NCI-H2196 treated with DMSO at 0.1 percent for 48 hours (cell line): ENCODE data around the gene XPC.
A peak's percentile ranks its signal among the peaks of the same experiment; 100 is the strongest.

Source experiments
- DNase-seq: peaks from one replicate; lab custom pipeline; 2025; ENCODE audit not compliant: unreplicated experiment; lab: John Stamatoyannopoulos, UW

XPC gene

DNA sequence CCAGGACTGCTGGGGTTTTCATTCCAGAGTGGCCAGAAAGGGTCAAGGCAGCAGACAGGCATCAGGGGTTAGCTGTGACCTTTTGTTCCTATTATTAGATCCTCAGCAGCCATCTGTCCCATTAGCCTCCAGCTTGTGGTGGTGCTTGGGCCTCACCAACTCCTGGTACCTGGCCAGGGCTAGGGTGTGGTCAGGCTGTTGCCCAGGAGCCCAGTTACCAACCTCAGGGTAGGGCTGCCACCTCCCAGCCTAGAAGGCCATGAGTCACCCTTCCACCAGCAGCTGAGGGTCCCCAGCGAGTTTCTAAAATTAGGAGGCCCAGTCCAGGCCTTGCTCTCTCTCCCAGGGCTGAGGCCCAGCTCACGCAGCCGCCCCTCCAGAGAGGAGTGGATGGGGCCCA is 41.4 kb downstream of the XPC start:
- no peak for DNase-seq

DNA sequence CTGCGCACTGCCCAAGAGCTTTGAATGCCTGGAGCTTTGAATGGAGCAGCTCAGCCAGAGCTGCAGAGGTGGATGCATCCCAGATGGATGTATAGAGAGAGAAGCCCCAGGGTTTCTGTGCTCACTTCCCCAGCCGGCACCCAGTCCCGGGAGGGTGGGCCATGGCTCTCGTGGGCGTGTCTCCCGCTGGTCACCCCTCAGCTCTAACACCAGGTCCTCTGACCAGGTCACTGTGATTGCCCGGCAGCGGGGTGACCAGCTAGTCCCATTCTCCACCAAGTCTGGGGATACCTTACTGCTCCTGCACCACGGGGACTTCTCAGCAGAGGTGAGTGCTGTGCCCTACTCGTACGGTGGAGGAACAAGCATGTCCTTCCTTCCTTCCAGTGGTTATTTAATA is 42.8 kb downstream of the XPC start:
- no peak for DNase-seq

DNA sequence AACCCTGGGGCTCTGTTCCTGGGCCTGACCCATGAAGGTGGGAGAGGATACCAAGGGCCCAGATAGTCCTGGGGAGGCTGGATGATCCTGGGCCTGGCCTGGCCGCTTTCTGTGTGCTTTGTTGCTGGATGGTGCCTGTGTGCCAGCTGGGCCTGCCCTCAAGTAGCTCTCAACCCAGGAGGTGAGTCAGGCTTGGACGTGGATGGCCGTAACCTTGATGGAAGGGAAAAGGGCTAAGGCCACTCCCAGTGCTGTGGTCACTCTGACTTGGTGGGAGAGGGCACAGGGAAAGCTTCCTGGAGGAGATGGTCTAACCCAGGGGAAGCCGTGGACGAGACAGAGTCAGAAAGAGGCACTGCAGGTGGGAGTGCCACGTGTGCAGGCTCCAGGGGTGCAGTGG is 44.1 kb downstream of the XPC start:
- DNase-seq = no peak

DNA sequence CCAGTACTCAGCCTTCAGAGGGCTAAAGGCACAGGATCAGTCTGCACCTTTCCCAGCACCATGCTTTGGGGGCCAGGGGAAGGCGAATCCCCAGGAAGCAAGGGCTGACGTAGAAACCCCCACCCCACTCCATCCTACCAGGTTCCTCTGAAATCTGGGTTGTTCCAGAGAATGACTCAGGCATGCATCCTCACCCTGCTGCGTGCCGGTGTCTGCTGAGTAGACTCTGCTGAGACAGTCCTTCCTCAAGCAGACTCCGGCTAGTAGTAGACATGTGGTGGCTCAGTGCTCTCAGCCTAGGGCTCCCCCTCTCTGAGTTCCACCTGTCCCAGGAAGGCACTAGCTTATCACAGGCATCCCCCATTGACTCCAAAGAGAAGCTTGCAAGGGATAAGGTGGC is 44.5 kb downstream of the XPC start:
- no peak for DNase-seq

DNA sequence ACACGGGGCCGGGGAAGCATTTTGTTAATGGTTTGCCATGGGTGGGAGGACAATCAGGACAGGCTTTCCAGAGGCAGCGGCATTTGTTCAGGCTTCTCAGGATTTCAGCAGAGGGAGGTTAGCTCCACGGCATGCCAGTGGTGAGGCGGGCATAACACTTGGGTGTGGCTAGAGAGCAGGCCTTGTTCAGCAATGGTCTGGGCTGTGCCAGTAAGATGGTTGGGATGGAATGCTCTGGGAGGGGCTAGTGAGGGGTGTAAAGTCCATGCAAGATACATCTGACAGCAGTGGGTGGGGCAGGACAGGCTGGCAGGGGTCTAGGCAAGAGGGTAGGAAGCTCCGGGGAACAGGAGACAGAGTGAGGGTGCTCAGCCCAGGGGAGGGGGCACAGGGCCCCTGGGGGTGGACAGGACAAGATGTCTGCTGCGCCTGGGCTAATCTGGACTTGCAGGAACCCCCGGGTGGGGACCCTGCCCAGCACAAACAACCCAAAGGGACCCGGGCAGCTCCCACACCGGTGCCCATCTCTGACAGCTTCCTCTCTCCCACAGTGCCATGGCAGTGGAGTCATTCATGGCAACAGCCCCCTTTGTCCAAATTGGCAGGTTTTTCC is 45.1 kb downstream of the XPC start:
- DNase-seq = no peak

DNA sequence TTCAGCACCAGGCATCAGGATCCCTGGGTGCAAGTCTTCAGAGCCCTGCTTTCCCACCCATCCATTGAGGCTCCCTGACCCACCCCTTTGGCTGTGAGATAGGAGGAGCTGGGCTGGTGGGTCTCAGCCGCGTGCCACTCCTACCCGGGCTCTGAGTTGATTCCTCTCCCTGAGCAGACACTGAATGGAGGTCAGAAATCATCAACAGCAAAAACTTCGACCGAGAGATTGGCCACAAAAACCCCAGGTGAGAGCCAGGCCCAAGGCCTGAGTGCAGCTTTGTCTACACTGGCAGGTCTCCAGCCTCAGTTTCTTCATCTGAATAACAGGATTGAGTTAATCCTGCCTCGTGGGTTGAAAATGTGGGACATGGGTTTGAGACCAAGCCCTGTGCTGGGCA is 45.7 kb downstream of the XPC start:
- DNase-seq = no peak

DNA sequence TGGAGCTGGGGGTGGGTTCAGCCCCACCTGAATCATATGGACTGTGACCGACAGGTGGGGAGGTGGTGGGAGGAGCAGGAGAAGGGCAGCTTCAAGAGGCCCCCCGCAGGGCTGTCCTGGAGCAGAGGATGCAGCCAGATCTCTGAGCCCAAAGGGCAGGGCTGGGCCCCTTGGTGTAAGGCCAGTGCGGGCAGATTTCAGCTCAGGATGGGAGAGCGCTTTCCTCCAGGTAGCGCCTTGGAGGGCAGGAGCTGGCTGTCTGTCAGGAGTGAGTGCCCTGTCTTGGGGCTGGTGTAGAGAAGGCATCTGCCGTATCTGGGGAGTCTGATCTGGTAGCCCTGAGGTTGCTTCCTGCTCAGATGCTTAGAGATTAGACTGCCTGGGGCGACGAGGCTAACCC is 46.3 kb downstream of the XPC start:
- DNase-seq = no peak

DNA sequence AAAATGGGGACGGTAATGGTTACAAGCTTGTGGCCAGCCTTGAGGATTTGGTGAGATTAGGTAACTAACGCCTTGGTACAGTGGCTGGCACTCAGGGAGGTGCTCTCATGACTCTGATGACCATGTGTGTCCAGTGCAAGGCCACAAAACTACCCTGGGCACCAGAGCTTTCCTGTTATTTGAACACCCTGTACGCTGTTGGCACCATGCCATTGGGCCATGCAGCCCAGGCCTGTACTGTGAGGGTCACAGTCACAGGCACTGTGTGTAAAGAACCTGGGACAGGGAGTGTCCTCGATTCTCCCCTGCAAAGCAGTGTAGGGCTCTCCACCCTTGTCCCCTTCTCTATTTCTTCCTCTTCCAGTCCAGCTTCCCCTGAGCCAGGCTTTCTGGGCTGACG is 47.3 kb downstream of the XPC start:
- no peak for DNase-seq

DNA sequence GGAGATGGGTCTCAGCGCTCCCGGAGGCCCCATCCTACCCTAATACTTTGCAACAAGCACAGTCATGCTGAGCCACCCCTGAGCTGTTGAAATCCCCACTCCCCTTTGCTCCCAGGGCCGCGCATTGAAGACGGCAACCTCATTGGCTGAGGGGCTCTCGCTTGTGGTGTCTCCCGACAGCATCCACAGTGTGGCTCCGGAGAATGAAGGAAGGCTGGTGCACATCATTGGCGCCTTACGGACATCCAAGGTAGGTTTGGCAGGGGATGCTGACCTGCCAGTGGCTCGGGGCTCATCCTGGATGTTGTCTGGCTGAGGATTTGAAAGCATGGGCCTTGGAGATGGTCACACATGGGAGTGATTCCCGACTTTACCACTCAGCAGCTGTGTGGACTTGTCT is 47.7 kb downstream of the XPC start:
- no peak for DNase-seq

DNA sequence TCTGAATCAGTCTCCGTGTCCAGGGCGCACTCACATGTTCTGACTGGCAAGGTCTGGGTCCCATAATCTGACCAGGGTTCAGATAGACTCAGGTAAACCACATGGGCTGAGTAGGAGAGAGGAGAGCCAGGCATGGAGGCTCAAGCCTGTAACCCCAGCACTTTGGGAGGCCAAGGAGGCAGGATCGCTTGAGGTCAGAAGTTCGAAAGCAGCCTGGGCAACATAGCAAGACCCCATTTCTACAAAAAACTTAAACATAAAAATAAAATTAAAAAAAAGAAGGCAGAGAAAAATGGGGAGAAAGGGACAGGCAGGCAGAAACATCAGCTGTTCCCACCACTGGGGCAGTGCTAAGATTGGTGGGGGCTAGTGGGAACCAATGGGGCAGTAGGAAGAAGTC is 48.2 kb downstream of the XPC start:
- no peak for DNase-seq

DNA sequence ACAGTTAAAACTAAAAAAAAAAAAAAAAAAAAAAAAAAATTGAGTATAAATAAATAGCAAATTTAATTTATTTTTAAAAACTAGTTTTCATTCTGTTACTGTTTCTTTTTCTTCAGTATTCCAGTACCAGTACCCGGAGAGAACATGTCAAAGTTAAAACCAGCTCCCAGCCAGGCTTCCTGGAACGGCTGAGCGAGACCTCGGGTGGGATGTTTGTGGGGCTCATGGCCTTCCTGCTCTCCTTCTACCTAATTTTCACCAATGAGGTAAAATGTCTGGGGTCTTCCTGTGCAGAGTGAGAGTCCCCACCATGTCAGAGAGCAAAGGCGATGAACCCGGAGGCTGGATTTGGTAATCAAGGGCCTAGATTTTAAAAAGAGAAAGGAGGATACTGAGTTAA is 49.1 kb downstream of the XPC start:
- no peak for DNase-seq

DNA sequence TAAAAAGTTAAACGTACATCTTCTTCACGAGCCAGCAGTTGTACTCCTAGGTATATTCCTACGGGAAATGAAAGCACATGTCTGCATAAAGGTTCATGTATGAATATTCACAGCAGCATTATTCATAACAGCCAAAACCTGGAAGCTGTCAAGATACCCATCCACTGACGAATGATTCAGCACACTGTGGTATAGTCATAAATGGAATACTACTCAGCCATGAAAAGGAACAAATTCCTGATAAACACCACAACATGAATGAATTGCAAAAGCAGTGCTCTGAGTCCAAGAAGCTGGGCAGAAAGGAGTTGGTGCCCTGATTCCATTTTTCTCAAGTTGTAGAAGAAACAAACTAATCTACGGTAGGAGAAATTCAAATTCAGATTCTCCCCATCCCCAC is 49.7 kb downstream of the XPC start:
- no peak for DNase-seq

DNA sequence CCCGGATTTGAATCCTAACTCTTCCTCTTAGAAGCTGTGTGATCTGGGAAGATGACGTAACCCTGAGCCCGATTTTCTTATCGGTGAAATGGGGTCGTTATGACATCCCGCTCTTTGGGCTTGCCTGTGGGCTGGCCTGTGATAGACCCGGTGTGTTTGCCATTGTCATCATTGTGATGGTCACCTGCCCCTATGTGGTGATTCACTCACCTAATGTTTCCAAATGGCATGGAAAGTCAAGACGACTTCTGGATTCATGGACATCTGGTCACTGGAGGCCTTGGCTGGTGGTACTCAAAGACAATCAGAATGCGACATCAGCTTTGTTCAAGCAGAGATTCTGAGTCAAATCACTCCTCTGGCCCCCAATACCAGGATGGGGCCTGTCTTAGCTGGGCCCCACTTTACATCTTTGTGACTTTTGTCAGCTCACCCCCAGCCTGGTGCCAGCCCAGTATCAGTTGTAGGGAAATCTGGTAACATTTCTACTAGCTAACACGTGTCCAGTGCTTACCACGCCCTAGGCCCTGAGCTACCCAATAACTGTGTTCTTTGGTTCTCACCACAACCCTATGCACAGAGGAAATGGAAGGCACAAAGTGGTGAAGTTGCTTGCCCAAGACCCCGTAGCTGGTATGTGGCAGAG is 50.8 kb downstream of the XPC start:
- DNase-seq = no peak

DNA sequence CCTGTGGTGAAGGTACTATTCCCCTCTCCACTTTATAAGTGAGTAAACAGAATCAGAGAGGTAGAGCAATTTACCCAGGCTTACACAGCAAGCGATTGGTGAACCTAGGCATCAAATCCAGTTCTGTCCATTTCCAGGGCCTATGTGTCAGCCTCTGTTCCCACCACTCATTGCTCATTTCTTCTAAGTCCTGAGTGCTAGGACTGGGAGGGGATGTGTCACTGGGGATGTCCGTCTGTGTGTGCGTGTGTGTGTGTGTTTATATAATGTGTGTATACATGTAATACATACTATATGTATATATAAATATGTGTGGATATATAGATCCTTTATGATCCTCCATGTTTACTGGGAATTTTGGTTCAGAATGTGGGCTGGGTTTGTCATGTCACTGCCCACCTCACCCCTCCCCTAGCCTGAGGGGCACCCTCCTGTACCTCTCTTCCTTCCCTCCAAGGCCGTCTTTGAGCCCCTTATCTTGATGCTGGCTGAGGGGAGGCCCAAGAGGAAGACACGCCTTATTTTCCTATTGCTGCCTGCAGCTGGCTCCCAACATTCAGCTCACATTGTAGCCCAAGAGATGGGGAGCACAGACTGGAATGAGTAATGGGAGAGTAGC is 51.4 kb downstream of the XPC start:
- DNase-seq = no peak

DNA sequence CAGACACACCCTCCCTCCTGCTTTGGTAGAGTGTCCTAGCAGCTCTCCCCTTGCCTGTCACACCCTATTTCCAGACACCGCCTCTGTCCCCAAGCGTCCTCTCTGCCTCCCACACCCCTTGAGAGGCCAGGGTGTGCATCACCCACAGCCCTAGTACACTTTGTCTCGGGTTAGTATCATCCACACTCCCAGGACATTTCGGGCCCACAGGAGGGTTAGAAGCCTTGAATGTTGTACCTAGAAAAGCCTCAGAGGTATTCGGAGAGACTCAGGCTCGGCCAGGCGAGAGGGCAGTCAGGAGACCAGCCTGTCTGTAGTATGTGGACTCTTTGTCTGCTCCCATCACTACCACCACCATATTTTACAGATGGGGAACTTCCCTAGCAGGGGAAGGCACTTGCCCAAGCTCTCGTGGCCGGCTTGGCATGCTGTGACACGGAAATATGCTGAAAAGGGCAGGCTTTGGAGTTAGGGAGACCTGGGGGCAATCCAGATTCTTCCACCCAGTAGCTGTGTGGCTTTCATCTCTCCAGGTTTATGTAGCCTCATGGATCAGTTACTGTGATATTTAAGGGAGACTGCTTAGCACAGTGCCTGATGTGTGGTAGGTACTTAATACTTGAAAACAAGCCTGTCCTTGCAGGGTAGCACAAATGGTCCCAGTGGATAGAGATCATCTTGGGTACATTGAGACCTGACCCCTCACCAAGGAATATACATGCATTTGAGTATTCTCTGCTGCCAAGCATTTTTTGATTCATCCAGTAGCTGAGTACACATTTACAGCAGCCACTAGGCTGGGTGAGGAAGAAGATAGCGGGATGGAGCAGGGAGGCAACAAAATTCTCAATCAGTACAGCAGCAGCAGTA is 52.1 kb downstream of the XPC start:
- no peak for DNase-seq

DNA sequence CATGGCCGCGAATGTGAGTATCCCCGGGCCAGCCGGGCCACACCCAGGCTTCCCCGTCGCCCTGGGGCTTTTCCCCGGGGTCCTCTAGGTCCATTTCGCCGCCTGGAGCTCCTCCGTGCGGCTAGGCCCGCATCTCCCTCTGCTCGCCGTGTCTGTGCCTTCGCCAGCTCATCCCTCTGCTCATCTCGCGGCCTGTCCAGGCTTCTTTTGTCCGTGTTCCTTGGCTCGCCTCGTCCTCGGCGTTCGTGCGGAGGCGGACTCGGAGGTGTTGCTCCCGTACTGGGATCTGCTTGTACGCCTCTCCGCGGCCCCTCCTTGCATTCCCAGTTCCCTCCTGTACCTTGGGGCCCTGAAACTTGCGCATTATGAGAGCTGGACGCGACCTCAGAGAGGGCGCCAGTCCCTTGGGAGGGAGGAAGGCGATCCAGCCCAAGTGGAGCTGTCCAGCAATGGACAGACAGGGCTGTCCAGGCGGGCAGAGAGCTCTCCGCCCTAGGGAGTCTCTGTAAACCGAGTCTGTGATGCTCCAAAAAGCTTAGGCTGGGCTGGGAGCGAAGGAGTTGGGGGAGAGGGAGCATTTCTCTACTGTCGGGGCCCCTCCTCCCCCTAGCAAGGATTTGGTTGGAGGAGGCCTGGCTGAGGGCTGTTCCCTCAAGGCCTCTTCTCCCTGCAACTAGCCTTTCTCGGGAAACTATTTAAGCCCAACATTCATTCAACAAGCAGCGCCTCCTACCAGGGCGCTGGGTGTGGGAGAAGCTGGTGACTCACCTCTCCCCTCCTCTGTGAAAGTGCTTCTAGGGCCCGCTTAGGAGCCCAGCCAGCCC is 53.0 kb downstream of the XPC start:
- DNase-seq = peak; percentile 3

DNA sequence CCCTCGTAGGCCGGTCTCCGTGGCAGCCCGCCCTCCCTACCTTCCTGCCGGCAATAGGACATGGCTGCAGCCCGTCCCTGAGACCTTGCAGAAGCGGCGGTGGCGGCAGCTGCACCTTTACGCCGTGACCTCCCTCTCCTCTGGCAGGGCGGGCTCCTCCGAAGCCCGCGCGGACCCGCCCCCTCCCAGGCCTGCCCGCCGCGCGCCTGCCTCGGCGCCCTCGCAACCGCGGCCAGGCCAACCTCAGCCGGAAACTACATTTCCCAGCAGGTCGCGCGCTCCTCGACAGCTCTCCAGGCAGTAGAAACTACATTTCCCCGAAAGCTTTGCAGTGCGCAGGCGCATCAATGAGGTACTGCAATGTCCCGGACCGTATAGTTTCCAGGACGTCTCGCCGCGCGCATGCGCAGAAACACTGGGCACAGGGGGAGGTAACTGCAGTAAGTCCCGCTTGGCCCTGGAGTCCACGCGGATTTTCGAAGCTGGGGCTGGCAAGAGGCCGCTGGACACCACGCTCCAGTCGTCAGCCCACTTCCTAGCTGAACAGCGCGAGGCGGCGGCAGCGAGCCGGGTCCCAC is 53.7 kb downstream of the XPC start, which contains the start of the genes CHCHD4 and TMEM43:
Gene CHCHD4, minus strand, starts transcription at position 256 of the 578 bp plus-strand sequence. Its CDS starts 194 bp downstream, at position 62.
Gene TMEM43, plus strand, starts transcription at position 438 of the 578 bp plus-strand sequence. CDS start 142 bp downstream, outside the sequence.
- peak; percentile 88 for DNase-seq

DNA sequence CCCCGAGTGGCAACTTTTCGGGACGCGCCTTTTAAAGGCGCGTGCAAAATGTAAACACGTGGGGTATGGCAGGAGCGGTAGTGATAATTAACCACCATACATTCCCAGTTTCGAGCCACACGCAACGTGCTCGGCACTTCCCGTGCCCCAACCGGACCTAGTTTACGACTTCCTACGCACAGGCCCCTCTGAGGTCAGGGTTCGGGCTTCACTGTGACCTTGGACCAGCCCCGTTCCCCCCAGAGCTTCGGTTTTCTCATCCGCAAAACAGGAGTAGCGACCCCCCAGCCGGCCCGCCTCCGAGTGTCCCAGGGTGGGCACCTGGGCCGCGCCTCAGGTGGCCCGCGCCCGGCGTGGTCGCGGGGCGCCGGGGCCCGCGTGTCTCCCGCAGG is 54.2 kb downstream of the XPC start:
- no peak for DNase-seq

DNA sequence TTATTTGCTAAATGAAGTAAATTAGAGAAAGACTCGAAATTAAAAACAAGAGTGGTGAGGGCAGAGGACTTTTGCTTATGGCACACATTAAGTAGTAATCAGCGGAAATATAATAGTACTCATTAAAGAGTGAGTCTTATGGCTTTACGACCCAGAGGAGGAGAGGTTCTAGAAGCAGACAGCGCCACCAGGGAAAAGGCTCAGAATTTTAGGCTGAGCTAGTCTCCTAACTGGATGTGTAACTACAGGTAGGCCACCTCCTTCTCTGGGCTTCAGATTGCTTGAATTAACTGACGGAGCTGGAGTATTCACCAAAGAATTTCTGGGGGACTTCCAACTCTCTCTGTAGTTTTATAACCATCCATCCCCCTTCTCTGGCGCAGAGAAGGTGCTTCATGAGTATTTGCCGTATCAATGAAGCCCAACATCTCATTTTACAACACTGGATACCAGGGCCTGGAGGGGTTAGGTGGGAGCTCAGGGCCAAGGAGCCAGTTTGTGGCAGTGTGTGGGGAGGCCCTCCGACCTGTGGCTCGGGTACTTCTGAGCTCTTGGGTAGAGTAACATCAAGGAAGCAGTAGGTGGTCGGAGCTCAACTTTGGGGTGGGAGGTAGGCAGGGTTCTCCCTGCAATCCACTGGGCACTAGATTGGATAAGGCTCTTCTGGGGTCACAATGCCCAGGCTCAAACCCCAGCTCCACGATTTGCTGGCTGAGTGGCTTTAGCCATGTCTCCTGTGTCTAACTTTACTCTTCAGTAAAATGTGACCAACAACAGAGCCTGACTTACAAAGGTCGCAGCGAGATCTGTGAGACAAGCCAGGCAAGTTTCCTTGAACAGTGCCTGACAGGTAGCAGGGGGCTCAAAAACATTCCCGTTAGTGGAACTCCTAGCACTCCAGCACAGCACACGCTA is 54.8 kb downstream of the XPC start:
- no peak for DNase-seq
